ENCODE data around the gene NPIPA1.
"Not testable (repeated sequence)": the region's sequence is repeated elsewhere in the genome, so short reads cannot be mapped to it uniquely, and the experiment has no call there.

NPIPA1 gene

GRCh38 chr16:14982521-14982920 lies 45.3 kb downstream of the NPIPA1 start:
- H3K27ac Mint-ChIP-seq; DNase-seq (ENCODE audit: low spot score in 2 of 2); ATAC-seq; H3K4me3 Mint-ChIP-seq; H3K9me3 Mint-ChIP-seq: not testable (repeated sequence)
- H3K36me3 Mint-ChIP-seq = peaks cover 34% of the 10 kb centered on the region
- peaks cover 13% of the 10 kb centered on the region for H3K4me1 Mint-ChIP-seq

GRCh38 chr16:14988092-14988491 lies 50.8 kb downstream of the NPIPA1 start:
- Mint-ChIP-seq H3K36me3 (peaks cover 53% of the 10 kb centered on the region), H3K27ac (peak overlapping the region; percentile 60), H3K4me1 (peaks cover 20% of the 10 kb centered on the region)
- H3K4me3 Mint-ChIP-seq; H3K9me3 Mint-ChIP-seq; DNase-seq (ENCODE audit: low spot score in 2 of 2): not testable (repeated sequence)
- ATAC-seq = peak; percentile 38

GRCh38 chr16:14988661-14989191 lies 51.5 kb downstream of the NPIPA1 start:
- DNase-seq (ENCODE audit: low spot score in 2 of 2); H3K4me3 Mint-ChIP-seq; H3K9me3 Mint-ChIP-seq: not testable (repeated sequence)
- Mint-ChIP-seq H3K4me1 (peaks cover 20% of the 10 kb centered on the region), H3K36me3 (peaks cover 53% of the 10 kb centered on the region), H3K27ac (peak overlapping the region; percentile 54)
- peak; percentile 41 for ATAC-seq

GRCh38 chr16:14989291-14990281 lies 52.3 kb downstream of the NPIPA1 start:
- peaks cover 46% of the 10 kb centered on the region for H3K36me3 Mint-ChIP-seq
- not testable (repeated sequence) for DNase-seq (ENCODE audit: low spot score in 2 of 2); H3K9me3 Mint-ChIP-seq; H3K4me3 Mint-ChIP-seq
- ATAC-seq = peak; percentile 47
- H3K4me1 Mint-ChIP-seq = peaks cover 29% of the 10 kb centered on the region
- H3K27ac Mint-ChIP-seq = peak overlapping the region; percentile 70

GRCh38 chr16:14993277-14994151 lies 56.3 kb downstream of the NPIPA1 start:
- H3K4me3 Mint-ChIP-seq; DNase-seq (ENCODE audit: low spot score in 2 of 2); ATAC-seq; H3K27ac Mint-ChIP-seq; H3K9me3 Mint-ChIP-seq: not testable (repeated sequence)
- Mint-ChIP-seq H3K36me3 (peaks cover 30% of the 10 kb centered on the region), H3K4me1 (peaks cover 33% of the 10 kb centered on the region)

GRCh38 chr16:14996702-14997101 lies 59.5 kb downstream of the NPIPA1 start:
- not testable (repeated sequence) for H3K27ac Mint-ChIP-seq; DNase-seq (ENCODE audit: low spot score in 2 of 2); H3K9me3 Mint-ChIP-seq; ATAC-seq; H3K4me3 Mint-ChIP-seq
- peaks cover 22% of the 10 kb centered on the region for H3K4me1 Mint-ChIP-seq
- peaks cover 45% of the 10 kb centered on the region for H3K36me3 Mint-ChIP-seq

- peaks cover 22% of the 10 kb centered on the region for H3K4me1 Mint-ChIP-seq
- not testable (repeated sequence) for DNase-seq (ENCODE audit: low spot score in 2 of 2); ATAC-seq; H3K27ac Mint-ChIP-seq; H3K9me3 Mint-ChIP-seq; H3K4me3 Mint-ChIP-seq
- peaks cover 53% of the 10 kb centered on the region for H3K36me3 Mint-ChIP-seq
These were observed 61.1 kb downstream of the NPIPA1 start for GRCh38 chr16:14998300-14998699.

GRCh38 chr16:14999845-15000244 lies 62.6 kb downstream of the NPIPA1 start:
- peaks cover 10% of the 10 kb centered on the region for H3K4me1 Mint-ChIP-seq
- ATAC-seq; DNase-seq (ENCODE audit: low spot score in 2 of 2); H3K27ac Mint-ChIP-seq; H3K9me3 Mint-ChIP-seq; H3K4me3 Mint-ChIP-seq: not testable (repeated sequence)
- H3K36me3 Mint-ChIP-seq = peaks cover 68% of the 10 kb centered on the region

All from stimulated activated effector memory CD8-positive, alpha-beta T cell treated with anti-CD3 and anti-CD28 coated beads, Interleukin-12 subunit alpha, Interleukin-12 subunit beta, amount 100 ng/mL, for 72 hours (primary cell).